Lung (tissue), 12 donors: ENCODE results near the gene DIS3L. TPM values are rescaled to one million over a fixed set of nuclear protein-coding genes. Genes with fewer than 3 reads are reported as not detected.

Experiments used
- ATAC-seq: fragments of 200-7000 bp; cut with Tn5 transposase; one replicate; pipeline ENCODE4 v1.9.1; 2020; ENCODE audit warnings: moderate number of reproducible peaks; ENCODE audit not compliant: insufficient read depth, low FRiP score
- DNase-seq, 3 donors: peaks; one replicate each; pipeline ENCODE4 v3.0.0-alpha.2; 2013 to 2017
- H3K27ac ChIP-seq, 2 donors: one replicate each; pipeline ENCODE4 v1.5.1; 2013; ENCODE audit warnings: mild to moderate bottlenecking in 2 of 2, moderate library complexity in 2 of 2, control low read depth in 1 of 2, inconsistent platforms in 1 of 2, low read depth in 1 of 2, low read length in 1 of 2
- H3K27me3 ChIP-seq, 3 donors: one replicate each; pipeline ENCODE4 v1.5.1; 2013; ENCODE audit warnings: low read length in 2 of 3; ENCODE audit not compliant: control insufficient read depth in 3 of 3, insufficient read depth in 3 of 3
- H3K36me3 ChIP-seq, 4 donors: one replicate each; pipeline ENCODE4 v1.5.1; 2013; ENCODE audit warnings: low read length in 4 of 4, mild to moderate bottlenecking in 1 of 4, moderate library complexity in 1 of 4; ENCODE audit not compliant: control insufficient read depth in 4 of 4, insufficient read depth in 4 of 4
- H3K4me1 ChIP-seq, 5 donors: one replicate each; pipeline ENCODE4 v1.5.1; 2013; ENCODE audit warnings: low read length in 5 of 5, mild to moderate bottlenecking in 2 of 5, moderate library complexity in 1 of 5; ENCODE audit not compliant: control insufficient read depth in 5 of 5, insufficient read depth in 5 of 5
- H3K4me3 ChIP-seq: one replicate; pipeline ENCODE4 v1.5.1; 2013; ENCODE audit warnings: mild to moderate bottlenecking, control low read depth, moderate library complexity
- H3K9ac ChIP-seq, 2 donors: one replicate each; pipeline ENCODE4 v1.5.1; 2013; ENCODE audit warnings: low read length in 2 of 2, control low read depth in 1 of 2; ENCODE audit not compliant: insufficient read depth in 1 of 2
- H3K9me3 ChIP-seq, 4 donors: one replicate each; pipeline ENCODE4 v1.5.1; 2013; ENCODE audit warnings: low read length in 3 of 4, mild to moderate bottlenecking in 1 of 4, moderate library complexity in 1 of 4; ENCODE audit not compliant: control insufficient read depth in 4 of 4, insufficient read depth in 3 of 4
- WGBS, 2 donors: extraction: QIAGEN DNeasy Blood & Tissue Kit; methylation state at CpG; one replicate each; pipeline ENCODE4 v1.1.7; 2013; 5-methylcytosine and 5-hydroxymethylcytosine counted together
- polyA plus RNA-seq, 2 donors: library from polyadenylated mRNA; stranded (reverse); fragments of 200-250 nt; gene quantifications; one replicate each; pipeline ENCODE4 v1.2.1, GENCODE V29; 2013
- total RNA-seq, 2 donors: library from RNA; depleted of rRNA in 1 of 2; stranded (reverse); fragments of >200 nt in 1 of 2; gene quantifications; one replicate each; pipeline ENCODE4 v1.2.1, GENCODE V29; 2014 to 2021
- TF ChIP-seq, protein P1 (sequence below): IDR thresholded peaks from 2 replicates; pipeline ENCODE4 v1.5.1; 2012; ENCODE audit warnings: mild to moderate bottlenecking; ENCODE audit errors: control extremely low read depth, extremely low read depth
- donor health status: control.
- donor health status: control.
- donor health status: Bipolar disorder and iron deficiency.
- donor health status: healthy.
- donor health status: DM: yes; HTN: yes; CAD: no.

Gene DIS3L
- total and polyA plus RNA-seq, 4 donors, result 8.0 to 43.7 (median 20.3) TPM

DNA sequence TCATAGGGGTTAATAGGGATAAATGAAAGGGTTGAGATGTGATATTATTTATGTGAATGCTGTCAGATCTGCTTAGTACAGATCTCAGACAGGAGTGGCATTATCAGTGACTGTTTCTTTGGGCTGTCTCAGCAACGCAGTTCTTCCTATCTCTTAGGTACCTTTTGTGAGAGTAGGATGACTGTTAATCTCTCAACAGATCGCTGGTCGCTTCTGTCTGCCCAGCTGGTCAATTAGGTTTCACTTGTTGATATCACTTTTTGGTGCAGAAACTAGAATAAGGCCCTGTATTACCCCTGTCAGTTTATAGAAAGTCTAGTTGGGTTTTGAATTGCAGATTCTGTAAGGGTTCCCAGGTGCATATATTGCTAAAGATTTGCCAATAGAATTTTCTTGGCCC, 16.5 kb downstream of the DIS3L start:
- Histone ChIP-seq H3K27ac (no peak overlapping the region), H3K9ac (peak overlapping the region in 1 of 2 donors; percentile 7), H3K36me3 (peaks cover 32 to 52% (median 38%) of the 10 kb centered on the region in 4 donors), H3K27me3 (no peaks in the 10 kb centered on the region), H3K4me1 (no peaks in the 10 kb centered on the region), H3K9me3 (no peaks in the 10 kb centered on the region), H3K4me3 (no peak overlapping the region)
- ATAC-seq (no peak), DNase-seq (no peak)
- TF ChIP-seq, protein P1, sequence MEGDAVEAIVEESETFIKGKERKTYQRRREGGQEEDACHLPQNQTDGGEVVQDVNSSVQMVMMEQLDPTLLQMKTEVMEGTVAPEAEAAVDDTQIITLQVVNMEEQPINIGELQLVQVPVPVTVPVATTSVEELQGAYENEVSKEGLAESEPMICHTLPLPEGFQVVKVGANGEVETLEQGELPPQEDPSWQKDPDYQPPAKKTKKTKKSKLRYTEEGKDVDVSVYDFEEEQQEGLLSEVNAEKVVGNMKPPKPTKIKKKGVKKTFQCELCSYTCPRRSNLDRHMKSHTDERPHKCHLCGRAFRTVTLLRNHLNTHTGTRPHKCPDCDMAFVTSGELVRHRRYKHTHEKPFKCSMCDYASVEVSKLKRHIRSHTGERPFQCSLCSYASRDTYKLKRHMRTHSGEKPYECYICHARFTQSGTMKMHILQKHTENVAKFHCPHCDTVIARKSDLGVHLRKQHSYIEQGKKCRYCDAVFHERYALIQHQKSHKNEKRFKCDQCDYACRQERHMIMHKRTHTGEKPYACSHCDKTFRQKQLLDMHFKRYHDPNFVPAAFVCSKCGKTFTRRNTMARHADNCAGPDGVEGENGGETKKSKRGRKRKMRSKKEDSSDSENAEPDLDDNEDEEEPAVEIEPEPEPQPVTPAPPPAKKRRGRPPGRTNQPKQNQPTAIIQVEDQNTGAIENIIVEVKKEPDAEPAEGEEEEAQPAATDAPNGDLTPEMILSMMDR, result no peak
- WGBS, 2 donors, result 92 to 94% methylated on average over 3 of the region's 3 CpGs

DNA sequence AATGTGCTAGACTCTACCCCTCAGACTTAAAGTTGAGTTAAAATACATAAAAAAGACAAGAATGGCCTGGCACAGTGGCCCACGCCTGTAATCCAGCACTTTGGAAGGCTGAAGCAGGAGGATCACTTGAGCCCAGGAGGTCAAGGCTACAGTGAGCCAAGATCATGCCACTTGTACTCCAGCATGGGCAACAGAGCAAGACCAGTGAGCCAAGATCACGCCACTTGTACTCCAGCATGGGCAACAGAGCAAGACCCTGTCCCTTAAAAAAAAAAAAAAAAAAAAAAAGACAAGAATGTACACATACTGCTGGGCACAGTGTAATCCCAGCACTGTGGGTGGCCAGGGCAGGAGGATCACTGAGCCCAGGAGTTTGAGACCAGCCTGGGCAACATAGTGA, 17.4 kb downstream of the DIS3L start:
- TF ChIP-seq, protein P1, result no peak
- WGBS, 2 donors, result 98 to 100% methylated on average over 2 of the region's 2 CpGs
- Histone ChIP-seq H3K9me3 (no peaks in the 10 kb centered on the region), H3K36me3 (peaks cover 36 to 54% (median 40%) of the 10 kb centered on the region in 4 donors), H3K4me1 (no peaks in the 10 kb centered on the region), H3K4me3 (no peak overlapping the region), H3K27ac (no peak overlapping the region), H3K27me3 (no peaks in the 10 kb centered on the region), H3K9ac (no peak overlapping the region)
- no peak for DNase-seq
- no peak for ATAC-seq

DNA sequence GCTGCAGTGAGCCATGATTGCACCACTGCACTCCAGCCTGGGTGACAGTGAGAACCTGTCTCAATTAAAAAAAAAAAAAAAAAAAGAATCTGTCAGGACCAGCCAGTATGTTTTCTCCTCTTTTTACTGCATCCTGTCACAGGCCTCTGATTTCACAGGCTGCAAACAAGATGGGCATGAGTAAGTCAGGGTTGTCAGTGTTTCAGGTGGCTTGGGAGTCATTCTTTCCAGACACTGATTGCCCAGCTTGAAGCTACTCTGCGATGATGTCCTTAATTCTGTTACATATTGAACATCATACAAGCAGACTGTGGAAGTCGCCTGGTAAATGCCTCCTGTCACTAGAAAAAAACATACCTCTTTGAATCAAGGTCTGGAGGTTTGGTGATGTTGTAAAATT, 18.8 kb downstream of the DIS3L start:
- TF ChIP-seq, protein P1, result no peak
- Histone ChIP-seq H3K27me3 (no peaks in the 10 kb centered on the region), H3K36me3 (peaks cover 36 to 47% (median 45%) of the 10 kb centered on the region in 4 donors), H3K4me1 (no peaks in the 10 kb centered on the region), H3K4me3 (no peak overlapping the region), H3K9me3 (no peaks in the 10 kb centered on the region), H3K27ac (no peak overlapping the region), H3K9ac (no peak overlapping the region)
- ATAC-seq, result no peak
- WGBS, 2 donors, result 96 to 98% methylated on average over 2 of the region's 2 CpGs
- DNase-seq, result no peak

DNA sequence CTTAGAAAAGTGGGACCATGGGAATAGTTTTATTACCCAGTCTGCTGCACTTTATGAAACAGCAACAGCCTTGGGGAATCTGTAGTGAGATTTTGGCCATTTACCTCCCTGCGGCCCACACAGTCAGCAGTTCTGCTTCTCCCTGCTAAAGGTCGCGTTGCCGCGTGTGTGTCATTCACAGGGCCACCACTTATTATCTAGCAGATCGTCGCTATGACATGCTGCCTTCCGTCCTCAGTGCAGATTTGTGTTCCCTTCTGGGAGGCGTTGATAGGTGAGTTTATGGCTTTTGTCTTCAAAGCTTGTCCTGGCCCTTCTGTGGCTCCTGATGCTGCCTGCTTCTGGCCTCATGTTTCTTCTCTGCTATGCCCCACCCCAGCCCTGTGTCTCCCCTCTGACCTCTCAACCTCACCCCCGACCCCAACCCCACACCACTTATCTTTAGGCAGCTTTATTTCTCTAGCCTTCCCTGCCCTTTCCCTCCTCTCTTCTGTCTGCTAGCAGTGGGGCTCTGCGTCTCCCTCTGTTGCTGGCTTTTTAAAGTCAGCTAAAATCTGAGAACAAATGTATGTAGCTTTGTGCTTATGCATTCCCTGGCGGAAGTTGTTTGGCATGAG, 30.1 kb downstream of the DIS3L start:
- peaks cover 0 to 10% (median 0%) of the 10 kb centered on the region in 5 donors for H3K4me1 ChIP-seq
- H3K4me3 ChIP-seq, result no peak overlapping the region
- peaks cover 26 to 33% (median 32%) of the 10 kb centered on the region in 4 donors for H3K36me3 ChIP-seq
- H3K27ac ChIP-seq, result no peak overlapping the region
- H3K27me3 ChIP-seq, result no peaks in the 10 kb centered on the region
- DNase-seq, result peak in 2 of 3 donors; percentile 49 to 56
- 89 to 92% methylated on average over 12 of the region's 12 CpGs for WGBS, 2 donors
- ATAC-seq, result no peak
- no peaks in the 10 kb centered on the region for H3K9me3 ChIP-seq
- TF ChIP-seq, protein P1, result no peak
- H3K9ac ChIP-seq, result no peak overlapping the region
